NCI-H1105 treated with DMSO at 0.1 percent for 48 hours (cell line): ENCODE data around the gene ZBTB42.

ENCODE experiments used
- DNase-seq: peaks from one replicate; lab custom pipeline; 2025; lab: John Stamatoyannopoulos, UW

ZBTB42 gene

GRCh38 chr14:104843442-104844305 is 42.8 kb downstream of the ZBTB42 start:
- DNase-seq: no peak

- DNase-seq: no peak
Measured at GRCh38 chr14:104844306-104845032, 43.6 kb downstream of the ZBTB42 start.

GRCh38 chr14:104845033-104845666 is 44.2 kb downstream of the ZBTB42 start:
- no peak for DNase-seq

- DNase-seq: no peak
Measured at GRCh38 chr14:104845834-104846441, 45.0 kb downstream of the ZBTB42 start.

- no peak for DNase-seq
Measured at GRCh38 chr14:104852280-104852663, 51.4 kb downstream of the ZBTB42 start.
